HG03439 (cell line): Measurements from ENCODE around the gene PWP1.

Experiments
- ATAC-seq: cut with Tn5 transposase; IDR thresholded peaks from one replicate; pipeline ENCODE4 v1.9.1; 2021; ENCODE audit warnings: mild to moderate bottlenecking, moderate library complexity; ENCODE audit not compliant: unreplicated experiment

PWP1 gene

GRCh38 chr12:107685360-107686248, at the start of gene PWP1:
PWP1 (plus strand) TSS chr12:107685799; CDS start chr12:107685900, 101 bp downstream.
- ATAC-seq = peak; percentile 89

GRCh38 chr12:107641154-107641553, 44.4 kb upstream of the PWP1 start:
- ATAC-seq = no peak

- no peak for ATAC-seq
These were observed 43.4 kb upstream of the PWP1 start for GRCh38 chr12:107642240-107642639.

- ATAC-seq = no peak
These were observed 39.8 kb upstream of the PWP1 start for GRCh38 chr12:107645630-107646333.

- ATAC-seq = no peak
These were observed 39.2 kb upstream of the PWP1 start for GRCh38 chr12:107646436-107646835.

DNA sequence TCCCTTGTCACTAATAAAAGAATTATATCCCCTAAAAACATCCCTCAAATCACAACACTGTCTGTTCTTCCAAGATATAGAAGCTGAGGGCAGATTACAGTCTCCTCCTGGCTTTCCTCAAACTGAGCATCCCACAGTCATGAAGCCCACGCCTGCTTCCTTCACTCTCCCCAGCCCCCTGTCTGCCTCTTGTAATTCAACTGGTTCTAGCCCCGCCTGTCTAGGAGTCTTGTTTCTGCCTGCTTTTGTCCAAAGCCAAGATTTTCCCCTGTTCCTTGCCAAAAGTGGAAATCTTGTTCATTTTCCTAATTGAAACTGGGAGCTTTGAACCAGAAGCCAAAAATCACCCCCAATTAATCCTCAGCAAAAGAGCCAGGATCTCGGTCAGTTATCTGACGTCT, 35.9 kb upstream of the PWP1 start:
- no peak for ATAC-seq

DNA sequence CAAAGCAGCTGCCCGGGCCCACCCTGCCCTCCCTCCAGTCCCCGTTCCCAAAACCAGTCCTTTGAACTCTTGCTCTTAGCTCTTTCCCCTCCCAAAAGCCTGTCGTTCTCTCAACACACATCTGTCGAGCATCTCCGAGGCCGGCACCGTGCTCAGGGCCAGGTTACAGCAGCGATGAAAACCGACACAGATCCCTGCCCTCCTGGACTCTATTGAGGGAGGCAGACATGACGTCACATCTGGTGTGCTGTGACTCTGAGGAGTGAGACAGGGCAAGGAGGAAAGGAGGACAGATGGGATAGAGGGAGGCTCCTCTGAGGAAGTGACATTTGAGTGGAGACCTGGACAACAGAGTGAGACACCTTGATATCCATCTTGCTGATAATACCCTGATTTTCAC, 34.6 kb upstream of the PWP1 start:
- ATAC-seq = no peak

GRCh38 chr12:107651571-107652449, 33.8 kb upstream of the PWP1 start:
- no peak for ATAC-seq

DNA sequence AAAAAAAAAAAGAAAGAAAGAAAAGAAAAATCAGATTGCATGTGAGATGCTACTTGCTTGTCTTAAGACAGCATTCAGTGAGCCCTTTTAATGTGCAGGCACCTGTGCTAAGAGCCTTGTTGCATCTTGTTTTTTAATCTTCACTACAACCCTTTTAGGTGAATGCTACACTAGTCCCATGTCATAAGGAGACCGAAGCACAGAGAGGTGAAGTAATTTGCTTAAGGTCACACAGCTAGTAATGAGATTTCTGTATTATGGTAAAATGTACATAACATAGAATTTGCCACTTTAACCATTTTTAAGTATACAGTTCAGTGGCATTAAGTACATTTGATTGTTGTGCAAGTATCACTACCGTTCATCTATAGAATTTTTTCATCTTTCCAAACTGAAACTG, 32.1 kb upstream of the PWP1 start:
- no peak for ATAC-seq

DNA sequence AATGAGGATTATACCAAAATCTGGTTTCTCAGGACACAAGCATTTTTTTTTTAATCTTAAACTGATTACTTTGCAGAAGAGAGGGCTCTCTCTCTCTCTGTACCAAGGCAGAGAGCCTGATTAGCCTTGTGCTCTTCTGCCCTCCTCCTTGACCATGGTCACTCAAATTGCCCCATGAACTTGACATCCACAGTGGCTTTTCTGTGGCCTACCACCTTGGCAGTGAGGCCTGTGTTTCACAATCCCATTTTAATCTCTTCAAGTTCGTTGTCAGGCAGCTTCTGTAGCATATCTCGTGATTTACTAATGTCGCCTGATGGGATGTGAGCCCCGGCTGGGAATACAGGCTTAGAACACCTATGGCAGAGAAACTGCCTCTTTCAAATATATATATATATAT, 30.7 kb upstream of the PWP1 start:
- no peak for ATAC-seq

DNA sequence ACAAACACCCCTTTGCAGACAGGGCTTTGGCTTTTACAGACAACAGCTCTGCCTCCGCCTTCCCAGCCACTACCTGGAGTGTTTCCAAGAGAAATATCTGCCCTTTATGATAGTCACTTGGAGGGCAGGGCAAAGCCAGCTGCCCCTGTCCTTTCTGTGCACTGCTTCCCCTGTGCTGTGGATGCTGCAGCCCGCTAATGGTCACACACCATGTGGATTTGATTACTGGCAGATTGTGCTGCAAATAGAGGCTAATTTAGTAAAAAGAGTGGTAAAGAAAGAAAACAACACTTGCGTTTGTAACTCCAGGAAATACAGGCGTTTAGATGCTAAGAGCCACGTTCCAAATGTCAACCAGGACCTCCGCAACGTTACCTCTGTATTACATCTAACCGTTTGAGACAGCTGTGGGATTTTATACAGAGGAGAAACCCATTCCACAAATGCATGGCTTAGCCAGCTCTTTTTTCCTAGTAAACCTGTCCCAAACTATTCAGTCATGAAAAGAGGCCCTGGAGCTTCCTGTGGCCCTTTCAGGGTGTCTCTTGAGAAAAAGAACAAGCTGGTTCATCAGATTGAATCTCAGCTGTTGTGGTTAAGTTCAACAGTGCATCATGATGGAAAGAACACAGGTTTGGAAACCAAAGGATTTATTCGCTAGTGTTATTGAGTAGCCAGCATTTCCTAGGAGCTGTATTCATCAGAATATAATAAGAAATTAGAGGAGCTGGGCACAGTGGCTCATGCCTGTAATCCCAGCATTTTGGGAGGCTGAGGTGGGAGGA, 30.1 kb upstream of the PWP1 start:
- no peak for ATAC-seq

GRCh38 chr12:107656302-107656701, 29.3 kb upstream of the PWP1 start:
- ATAC-seq = no peak

DNA sequence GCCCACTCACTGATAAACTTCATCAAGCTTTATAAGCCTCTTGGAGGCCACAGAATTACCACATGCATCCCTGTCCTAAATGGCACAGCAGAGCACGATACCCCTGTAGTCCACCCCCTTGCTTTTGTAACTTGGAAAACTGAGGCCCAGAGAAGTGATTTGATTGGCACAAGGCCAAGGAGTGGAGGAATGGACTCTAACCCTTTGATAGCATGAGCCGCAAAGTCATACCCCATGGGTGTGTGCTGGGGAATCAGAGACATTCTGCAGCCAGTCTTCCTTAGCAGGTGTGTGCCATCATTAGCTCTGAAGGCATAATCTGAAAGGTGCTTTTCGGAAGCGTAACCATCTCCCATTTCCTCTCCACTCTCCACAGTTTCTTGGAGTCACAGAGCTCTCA, 28.5 kb upstream of the PWP1 start:
- ATAC-seq = no peak

DNA sequence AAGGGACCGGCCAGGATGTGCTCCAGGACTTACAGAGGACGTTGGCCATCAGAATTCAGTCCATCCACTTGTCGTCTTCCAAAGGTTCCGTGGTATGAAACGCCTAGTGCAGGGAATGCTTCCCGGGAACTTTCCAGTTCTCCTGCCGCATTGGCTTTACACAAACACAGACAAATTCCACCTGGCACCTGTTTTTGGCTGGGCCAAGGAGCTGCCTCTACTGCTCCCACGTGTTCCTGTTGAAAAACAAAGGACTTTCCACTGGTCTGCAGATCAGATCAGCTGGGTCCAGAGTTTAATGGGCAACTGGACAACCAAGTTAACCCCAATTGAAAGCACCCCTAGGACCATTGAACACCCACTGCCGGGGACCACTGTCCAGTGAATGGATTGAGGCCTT, 28.0 kb upstream of the PWP1 start:
- ATAC-seq = no peak

- ATAC-seq = no peak
These were observed 25.4 kb upstream of the PWP1 start for GRCh38 chr12:107660235-107660634.

GRCh38 chr12:107660861-107661415, 24.7 kb upstream of the PWP1 start:
- ATAC-seq = no peak

DNA sequence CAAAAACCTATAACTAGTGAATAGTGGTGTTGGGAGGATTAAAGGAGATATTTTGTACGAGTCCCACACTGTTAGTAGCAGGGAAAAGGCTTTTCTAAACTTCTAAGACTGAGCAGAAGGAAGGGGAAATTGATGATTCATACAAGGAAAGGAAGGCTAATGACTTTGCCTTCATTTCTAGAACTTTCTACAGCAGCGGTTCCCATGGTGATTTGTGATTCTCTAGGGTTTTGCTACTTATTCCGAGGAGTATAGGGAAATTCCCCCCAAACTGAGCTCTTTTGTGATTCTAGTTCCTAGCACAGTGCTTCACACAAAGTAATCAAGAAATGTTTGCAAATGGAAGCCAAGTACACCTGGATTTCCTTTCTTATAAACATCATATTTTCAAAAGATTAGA, 23.8 kb upstream of the PWP1 start:
- no peak for ATAC-seq

- ATAC-seq = no peak
These were observed 23.1 kb upstream of the PWP1 start for GRCh38 chr12:107662484-107662883.

DNA sequence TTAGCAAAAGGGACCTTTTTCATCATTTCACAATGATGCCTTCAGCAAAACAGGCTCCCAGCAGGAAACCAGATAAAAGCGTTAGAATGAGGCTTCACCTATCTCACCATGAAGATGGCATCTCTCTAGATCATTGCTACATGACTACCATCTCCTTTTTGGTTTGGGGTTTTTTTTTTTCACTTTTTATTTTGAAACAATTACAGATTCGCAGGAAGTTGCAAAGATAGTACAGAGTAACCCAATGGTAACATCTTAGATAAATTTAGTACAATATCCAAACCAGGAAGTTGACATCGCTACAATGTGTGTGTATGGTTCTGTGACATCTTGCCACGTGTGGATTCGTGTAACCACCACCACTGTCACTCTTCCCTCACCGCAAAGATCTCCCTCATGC, 22.3 kb upstream of the PWP1 start:
- no peak for ATAC-seq

DNA sequence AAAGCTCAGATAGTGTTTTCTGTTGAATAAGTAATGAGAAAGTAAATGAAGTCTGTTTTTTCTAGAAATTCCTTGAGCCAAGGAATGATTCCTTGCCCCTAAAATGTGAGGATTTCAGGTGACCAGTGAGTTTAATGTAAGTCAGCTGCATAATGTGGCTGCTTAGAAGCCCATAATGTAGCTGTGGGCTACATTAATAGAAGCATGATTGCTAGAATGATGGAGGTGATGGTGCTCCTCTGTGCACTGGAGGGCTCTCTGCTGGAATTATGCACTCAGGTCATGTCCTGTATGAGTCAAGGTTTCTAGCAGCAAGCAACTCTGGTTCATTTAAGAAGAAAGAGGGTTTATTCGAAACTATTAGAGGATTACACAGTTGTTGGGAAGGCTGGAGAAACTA, 19.6 kb upstream of the PWP1 start:
- ATAC-seq = no peak
